NT2/D1 (cell line): ENCODE data around the gene CXXC5.

Experiments used
- SUZ12 ChIP-seq: IDR thresholded peaks from 2 replicates; pipeline ENCODE4 v1.6.1; 2011; ENCODE audit not compliant: insufficient read length, insufficient read depth; ENCODE audit errors: extremely low read depth
- YY1 ChIP-seq: IDR thresholded peaks from 2 replicates; pipeline ENCODE4 v1.6.1; 2011; ENCODE audit not compliant: insufficient read length, insufficient read depth
- ZNF274 ChIP-seq: IDR thresholded peaks from 2 replicates; pipeline ENCODE4 v1.6.1; 2011; ENCODE audit warnings: mild to moderate bottlenecking, low read depth, low read length

GRCh38 chr5:139733010-139733688, 85.0 kb downstream of the CXXC5 start:
- TF ChIP-seq SUZ12 (no peak), YY1 (no peak), ZNF274 (no peak)
